HepG2 (cell line): Measurements from ENCODE around the gene ADGRF5. TPM values are rescaled to one million over a fixed set of nuclear protein-coding genes. Genes with fewer than 3 reads are reported as not detected.

Experiments used
- ATAC-seq: fragments of 200-7000 bp; cut with Tn5 transposase; 3 replicates; pipeline ENCODE4 v1.9.1; 2020; ENCODE audit warnings: mild to moderate bottlenecking, moderate library complexity
- BruUV-seq: library from RNA; stranded (reverse); fragments of 400-500 nt; replicated peaks from 2 replicates; lab custom pipeline; 2021; lab: Mats Ljungman, UMichigan
- CTCF ChIA-PET: fragments of 300-600 bp; formaldehyde crosslinking; extraction: SDS; loops from one replicate; lab custom pipeline; 2021; ENCODE audit warnings: low total read pairs, inconsistent platforms, low intra/inter-chr PET ratio; lab: Yijun Ruan, JAX
- POLR2A ChIA-PET: fragments of 350-600 bp; sonication (Branson Sonifier 250); formaldehyde crosslinking; loops from one replicate; lab custom pipeline; 2020; ENCODE audit warnings: antibody characterized with exemption, inconsistent platforms; lab: Yijun Ruan, JAX
- DNase-seq: peaks from one replicate; pipeline ENCODE4 v3.0.0-alpha.2; 2015; ENCODE audit warnings: low spot score
- FAIRE-seq: peaks from 3 replicates; lab custom pipeline; 2011; peaks lifted over from hg19 to GRCh38; lab: Jason Lieb, UNC
- H2AFZ ChIP-seq: one replicate; pipeline ENCODE4 v1.6.1; 2011; ENCODE audit warnings: low read length, inconsistent platforms
- H3K27ac ChIP-seq: fragments of 300-600 bp; 3 replicates; pipeline ENCODE4 v1.8.0; 2011; ENCODE audit warnings: mixed run types, mild to moderate bottlenecking, mixed read lengths, low read length, inconsistent platforms; ENCODE audit not compliant: insufficient read depth; ENCODE audit errors: extremely low read length
- H3K27me3 ChIP-seq, 2 experiments: fragments of 200-600 bp in 1 of 2; 2 replicates in 1 of 2; 3 replicates in 1 of 2; pipeline versions ENCODE4 v1.6.0 to v1.8.0; 2011; ENCODE audit warnings: low read length in 2 of 2, mild to moderate bottlenecking in 2 of 2, moderate library complexity in 2 of 2, inconsistent platforms in 1 of 2; ENCODE audit not compliant: insufficient read depth in 2 of 2, control insufficient read depth in 1 of 2
- H3K36me3 ChIP-seq, 2 experiments: fragments of 200-600 bp in 1 of 2; replicated peaks in 1 of 2; 2 replicates in 1 of 2; 3 replicates in 1 of 2; pipeline versions ENCODE4 v1.5.1 to v1.8.0; 2011; ENCODE audit warnings: low read length in 2 of 2, inconsistent platforms in 1 of 2; ENCODE audit not compliant: insufficient read depth in 2 of 2, control insufficient read depth in 1 of 2
- H3K4me1 ChIP-seq: 2 replicates; pipeline ENCODE4 v1.5.1; 2012; ENCODE audit warnings: low read length, inconsistent platforms; ENCODE audit not compliant: insufficient read depth
- H3K4me2 ChIP-seq: 2 replicates; pipeline ENCODE4 v1.6.0; 2011; ENCODE audit warnings: low read depth, low read length, inconsistent platforms
- H3K4me3 ChIP-seq, 3 experiments: fragments of 200-600 bp in 1 of 3; sonication (generic), shearing (Covaris generic) in 1 of 3; replicated peaks in 1 of 3; 2 replicates each; pipeline ENCODE4 v1.5.1; 2011 to 2016; ENCODE audit warnings: low read length in 3 of 3, inconsistent platforms in 2 of 3, low read depth in 2 of 3, mild to moderate bottlenecking in 2 of 3, control low read depth in 1 of 3, mixed read lengths in 1 of 3; ENCODE audit not compliant: insufficient read depth in 1 of 3
- H3K79me2 ChIP-seq: one replicate; pipeline ENCODE4 v1.6.1; 2011; ENCODE audit warnings: low read length, inconsistent platforms; ENCODE audit not compliant: insufficient read depth
- H3K9ac ChIP-seq: 2 replicates; pipeline ENCODE4 v1.6.0; 2011; ENCODE audit warnings: mild to moderate bottlenecking, low read depth, low read length, inconsistent platforms; ENCODE audit not compliant: insufficient read depth
- H3K9me3 ChIP-seq: 2 replicates; pipeline ENCODE4 v1.5.1; 2012; ENCODE audit warnings: mild to moderate bottlenecking, low read length
- H4K20me1 ChIP-seq: 2 replicates; pipeline ENCODE4 v1.6.0; 2011; ENCODE audit warnings: inconsistent platforms, mild to moderate bottlenecking, low read length, moderate library complexity; ENCODE audit not compliant: insufficient read depth
- BHLHE40 ChIP-seq: IDR thresholded peaks from 2 replicates; pipeline ENCODE4 v1.6.1; 2011; ENCODE audit warnings: low read length, improper control_type of control experiment
- CHD2 ChIP-seq: IDR thresholded peaks from 2 replicates; pipeline ENCODE4 v1.6.1; 2011; ENCODE audit warnings: low read depth, low read length, improper control_type of control experiment
- ELF1 ChIP-seq: sonication (generic); formaldehyde crosslinking; IDR thresholded peaks from 2 replicates; pipeline ENCODE4 v1.4.0; 2020; ENCODE audit warnings: missing genetic modification reagents
- GABPA ChIP-seq, 2 experiments: IDR thresholded peaks; 2 replicates each; pipeline ENCODE4 v1.6.1; 2011 to 2016; ENCODE audit warnings: low read depth in 2 of 2, low read length in 1 of 2, missing biosample characterization in 1 of 2, missing genetic modification characterization in 1 of 2
- HOXA3 ChIP-seq: sonication (generic); formaldehyde crosslinking; IDR thresholded peaks from 2 replicates; pipeline ENCODE4 v1.5.0; 2020; ENCODE audit warnings: missing genetic modification reagents
- KAT8 ChIP-seq: IDR thresholded peaks from 2 replicates; pipeline ENCODE4 v1.6.1; 2016; ENCODE audit warnings: missing genetic modification reagents, missing compliant biosample characterization
- MIER2 ChIP-seq: IDR thresholded peaks from 2 replicates; pipeline ENCODE4 v1.6.1; 2016; ENCODE audit warnings: missing biosample characterization, missing genetic modification reagents
- MXD4 ChIP-seq: IDR thresholded peaks from 2 replicates; pipeline ENCODE4 v1.6.1; 2016; ENCODE audit warnings: mild to moderate bottlenecking, missing biosample characterization, missing genetic modification reagents
- NCOA2 ChIP-seq: sonication (generic); formaldehyde crosslinking; IDR thresholded peaks from 2 replicates; pipeline ENCODE4 v1.8.0; 2022; ENCODE audit warnings: inconsistent platforms
- PHF21A ChIP-seq: sonication (generic); formaldehyde crosslinking; IDR thresholded peaks from 2 replicates; pipeline ENCODE4 v1.5.0; 2020; ENCODE audit warnings: mild to moderate bottlenecking, missing genetic modification reagents
- YEATS4 ChIP-seq: sonication (generic); formaldehyde crosslinking; IDR thresholded peaks from 2 replicates; pipeline ENCODE4 v1.4.0; 2020; ENCODE audit warnings: missing genetic modification reagents, borderline replicate concordance
- ZNF546 ChIP-seq: sonication (generic); formaldehyde crosslinking; conservative IDR thresholded peaks from 2 replicates; pipeline ENCODE4 v1.8.1; 2023; ENCODE audit warnings: mild to moderate bottlenecking, missing genetic modification reagents
- WGBS: methylation state at CpG from one replicate; pipeline ENCODE4 v1.1.6; 2017; ENCODE audit warnings: low lambda C conversion rate; 5-methylcytosine and 5-hydroxymethylcytosine counted together
- in situ Hi-C: cut with HindIII; loops from 2 replicates; pipeline ENCODE4 v1.10.0; 2017; ENCODE audit warnings: low pct_unique_long_range_greater_than_20kb; ENCODE audit not compliant: extremely low pct_ligation_motif_present
- intact Hi-C: fragments of 100-400 bp; cut with micrococcal nuclease; formaldehyde crosslinking; loops from one replicate; pipeline ENCODE4 v1.10.0; 2022; ENCODE audit not compliant: unreplicated experiment
- polyA plus RNA-seq, 8 experiments: library from polyadenylated mRNA; depleted of rRNA in 3 of 8; stranded (reverse) in 7 of 8; unstranded in 1 of 8; fragments of >200 nt; fragmentation: Illumina TruSeq in 4 of 8; extraction: Trizol in 4 of 8; gene quantifications; 2 replicates each; pipeline versions ENCODE4 v1.2.1 to v1.2.3, GENCODE V29; 2011 to 2016; ENCODE audit warnings: low read depth in 4 of 8, missing spikeins in 1 of 8, mixed read lengths in 1 of 8; ENCODE audit not compliant: insufficient read depth in 1 of 8
- total RNA-seq, 5 experiments: library from RNA; depleted of rRNA; stranded (reverse); fragments of >200 nt; fragmentation: Illumina TruSeq; extraction: Trizol; gene quantifications; 2 replicates each; pipeline ENCODE4 v1.2.3, GENCODE V29; 2016; ENCODE audit warnings: low read depth in 1 of 5
- TF ChIP-seq, protein P1 (sequence below): sonication (generic); formaldehyde crosslinking; IDR thresholded peaks from 2 replicates; pipeline ENCODE4 v1.5.0; 2020; ENCODE audit warnings: mild to moderate bottlenecking, missing genetic modification reagents, moderate library complexity
- TF ChIP-seq, protein P2 (sequence below): sonication (generic); formaldehyde crosslinking; conservative IDR thresholded peaks from 2 replicates; pipeline ENCODE4 v1.4.0; 2020; ENCODE audit warnings: missing genetic modification reagents

The ADGRF5 gene
- total and polyA plus RNA-seq, 2 of the 13 experiments (the other 11 are each of a cell fraction or from before 2014, with no cell fraction given), result not detected

GRCh38 chr6:46903175-46903574 is 18.6 kb downstream of the ADGRF5 start:
- intact Hi-C loops (no loop called here), in situ Hi-C loops (no loop called here)
- FAIRE-seq (peak; percentile 18), ATAC-seq (peak; percentile 77), DNase-seq (peak; percentile 30)
- Histone ChIP-seq H3K4me3 (no peak overlapping the region), H3K27me3 (peaks cover 0 to 36% of the 10 kb centered on the region in 2 experiments; a peak in 2 of 5 replicates), H2AFZ (no peak overlapping the region), H3K9ac (no peak overlapping the region), H3K4me2 (no peak overlapping the region), H3K79me2 (no peaks in the 10 kb centered on the region), H3K27ac (no peak overlapping the region), H3K4me1 (no peaks in the 10 kb centered on the region), H3K36me3 (no peaks in the 10 kb centered on the region), H4K20me1 (no peaks in the 10 kb centered on the region), H3K9me3 (no peaks in the 10 kb centered on the region)
- WGBS, result 8% methylated on average over 4 of the region's 4 CpGs
- POLR2A ChIA-PET, result no interaction called here
- CTCF ChIA-PET, result no interaction called here
- BruUV-seq, result no TSS peak
- TF ChIP-seq NCOA2 (no peak), ELF1 (CRISPR knock-in tag) (peak; percentile 26; the same call in 1 of the 2 replicates), YEATS4 (CRISPR knock-in tag) (no peak), MIER2 (CRISPR knock-in tag) (0 out of 2 replicates have a peak, but pooled peaks have one; percentile 37), GABPA (IDR thresholded peaks at IDR 0.05; ENCODE audit: low read depth, low read length) (no peak), GABPA (CRISPR knock-in tag; IDR thresholded peaks at IDR 0.05; ENCODE audit: low read depth) (peak; percentile 29; the same call in 1 of the 2 replicates)
- TF ChIP-seq, protein P1, sequence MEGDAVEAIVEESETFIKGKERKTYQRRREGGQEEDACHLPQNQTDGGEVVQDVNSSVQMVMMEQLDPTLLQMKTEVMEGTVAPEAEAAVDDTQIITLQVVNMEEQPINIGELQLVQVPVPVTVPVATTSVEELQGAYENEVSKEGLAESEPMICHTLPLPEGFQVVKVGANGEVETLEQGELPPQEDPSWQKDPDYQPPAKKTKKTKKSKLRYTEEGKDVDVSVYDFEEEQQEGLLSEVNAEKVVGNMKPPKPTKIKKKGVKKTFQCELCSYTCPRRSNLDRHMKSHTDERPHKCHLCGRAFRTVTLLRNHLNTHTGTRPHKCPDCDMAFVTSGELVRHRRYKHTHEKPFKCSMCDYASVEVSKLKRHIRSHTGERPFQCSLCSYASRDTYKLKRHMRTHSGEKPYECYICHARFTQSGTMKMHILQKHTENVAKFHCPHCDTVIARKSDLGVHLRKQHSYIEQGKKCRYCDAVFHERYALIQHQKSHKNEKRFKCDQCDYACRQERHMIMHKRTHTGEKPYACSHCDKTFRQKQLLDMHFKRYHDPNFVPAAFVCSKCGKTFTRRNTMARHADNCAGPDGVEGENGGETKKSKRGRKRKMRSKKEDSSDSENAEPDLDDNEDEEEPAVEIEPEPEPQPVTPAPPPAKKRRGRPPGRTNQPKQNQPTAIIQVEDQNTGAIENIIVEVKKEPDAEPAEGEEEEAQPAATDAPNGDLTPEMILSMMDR, result peak; percentile 30; the same call in 1 of the 2 replicates

- Histone ChIP-seq H3K9me3 (no peaks in the 10 kb centered on the region), H3K4me1 (no peaks in the 10 kb centered on the region), H3K4me2 (no peak overlapping the region), H3K4me3 (no peak overlapping the region), H3K27me3 (peaks cover 0 to 43% of the 10 kb centered on the region in 2 experiments; a peak in 2 of 5 replicates), H2AFZ (no peak overlapping the region), H3K79me2 (no peaks in the 10 kb centered on the region), H3K27ac (no peak overlapping the region), H4K20me1 (no peaks in the 10 kb centered on the region), H3K9ac (no peak overlapping the region), H3K36me3 (no peaks in the 10 kb centered on the region)
- BruUV-seq, result no TSS peak
- 4% methylated on average over 5 of the region's 5 CpGs for WGBS
- in situ Hi-C loops (no loop called here), intact Hi-C loops (no loop called here)
- DNase-seq, result no peak
- ATAC-seq, result no peak
- FAIRE-seq, result no peak
- no peak for TF ChIP-seq PHF21A (CRISPR knock-in tag)
- no peak for TF ChIP-seq CHD2
- no peak for TF ChIP-seq ZNF546 (CRISPR knock-in tag)
- TF ChIP-seq KAT8, result no peak
- no peak for TF ChIP-seq MXD4 (CRISPR knock-in tag)
- TF ChIP-seq BHLHE40, result no peak
- TF ChIP-seq HOXA3 (CRISPR knock-in tag), result no peak
- TF ChIP-seq, protein P2, sequence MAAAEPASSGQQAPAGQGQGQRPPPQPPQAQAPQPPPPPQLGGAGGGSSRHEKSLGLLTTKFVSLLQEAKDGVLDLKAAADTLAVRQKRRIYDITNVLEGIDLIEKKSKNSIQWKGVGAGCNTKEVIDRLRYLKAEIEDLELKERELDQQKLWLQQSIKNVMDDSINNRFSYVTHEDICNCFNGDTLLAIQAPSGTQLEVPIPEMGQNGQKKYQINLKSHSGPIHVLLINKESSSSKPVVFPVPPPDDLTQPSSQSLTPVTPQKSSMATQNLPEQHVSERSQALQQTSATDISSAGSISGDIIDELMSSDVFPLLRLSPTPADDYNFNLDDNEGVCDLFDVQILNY (CRISPR knock-in tag), result no peak
- POLR2A ChIA-PET, result no interaction called here
- CTCF ChIA-PET, result no interaction called here
Observed at GRCh38 chr6:46901882-46902314, 19.8 kb downstream of the ADGRF5 start.
